Coronary artery (tissue), 2 donors: ENCODE data around the gene CABCOCO1.
"Not testable (repeated sequence)": the region's sequence is repeated elsewhere in the genome, so short reads cannot be mapped to it uniquely, and the experiment has no call there.

ENCODE experiments used
- DNase-seq: peaks from one replicate; pipeline ENCODE4 v3.0.0-alpha.2; 2017; ENCODE audit warnings: low spot score
- H3K27ac ChIP-seq, 2 donors: fragments of 200-600 bp; sonication (generic); one replicate each; pipeline ENCODE4 v1.5.1; 2016 to 2019
- H3K4me3 ChIP-seq: fragments of 200-600 bp; sonication (generic); 2 replicates; pipeline ENCODE4 v1.5.1; 2016; ENCODE audit warnings: mild to moderate bottlenecking, moderate library complexity
- CTCF ChIP-seq: fragments of 200-600 bp; sonication (generic); IDR thresholded peaks from one replicate; pipeline ENCODE4 v1.5.1; 2019; ENCODE audit warnings: antibody characterized with exemption

Gene CABCOCO1

DNA sequence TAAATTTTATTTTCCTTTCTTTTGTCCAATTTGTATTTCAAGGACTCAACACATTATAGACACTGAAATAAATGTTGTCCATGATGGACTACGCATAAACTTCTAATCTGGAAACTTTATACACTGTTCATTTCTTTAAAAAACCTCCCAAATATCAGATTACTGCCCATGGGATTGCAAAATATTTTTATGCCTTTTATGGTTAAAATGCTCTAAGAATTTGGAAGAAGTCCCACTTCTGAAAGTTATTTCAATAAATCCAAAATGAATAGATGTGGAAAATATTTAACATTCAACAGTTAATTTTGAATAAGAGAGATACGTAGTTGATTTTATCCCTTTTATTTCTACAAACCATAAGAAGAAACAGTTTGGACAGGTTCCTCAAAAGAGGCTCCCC is 46.1 kb downstream of the CABCOCO1 start:
- no peak overlapping the region for H3K27ac ChIP-seq
- no peak for TF ChIP-seq CTCF
- H3K4me3 ChIP-seq: no peak overlapping the region
- DNase-seq: no peak

- not testable (repeated sequence) for DNase-seq, H3K27ac ChIP-seq, H3K4me3 ChIP-seq
These were observed 49.4 kb downstream of the CABCOCO1 start for GRCh38 chr10:61712105-61712504.

GRCh38 chr10:61719475-61719874 is 56.7 kb downstream of the CABCOCO1 start:
- not testable (repeated sequence) for DNase-seq, H3K27ac ChIP-seq

DNA sequence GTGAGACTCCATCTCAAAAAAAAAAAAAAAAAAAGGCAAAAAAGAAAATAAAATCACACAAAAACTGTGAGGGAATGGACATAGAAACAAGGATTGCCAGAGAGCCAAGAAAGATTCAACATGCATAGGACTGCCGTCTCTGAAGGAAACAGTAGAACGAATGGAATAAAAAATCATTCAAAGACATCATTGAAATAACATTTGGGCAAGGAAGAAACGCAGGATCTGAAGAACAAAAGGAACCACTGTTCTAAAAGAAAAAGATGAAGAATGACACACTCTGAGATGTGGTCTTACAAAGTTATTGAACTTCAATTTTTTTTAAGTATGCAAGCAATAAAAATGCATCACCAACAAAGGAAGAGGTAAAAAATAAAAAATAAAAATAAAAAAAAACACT is 57.2 kb downstream of the CABCOCO1 start:
- H3K4me3 ChIP-seq: no peak overlapping the region
- H3K27ac ChIP-seq: no peak overlapping the region
- no peak for DNase-seq

More at GRCh38 chr10:61719475-61719874, 56.7 kb downstream of the CABCOCO1 start:
- H3K4me3 ChIP-seq: not testable (repeated sequence)

DNA sequence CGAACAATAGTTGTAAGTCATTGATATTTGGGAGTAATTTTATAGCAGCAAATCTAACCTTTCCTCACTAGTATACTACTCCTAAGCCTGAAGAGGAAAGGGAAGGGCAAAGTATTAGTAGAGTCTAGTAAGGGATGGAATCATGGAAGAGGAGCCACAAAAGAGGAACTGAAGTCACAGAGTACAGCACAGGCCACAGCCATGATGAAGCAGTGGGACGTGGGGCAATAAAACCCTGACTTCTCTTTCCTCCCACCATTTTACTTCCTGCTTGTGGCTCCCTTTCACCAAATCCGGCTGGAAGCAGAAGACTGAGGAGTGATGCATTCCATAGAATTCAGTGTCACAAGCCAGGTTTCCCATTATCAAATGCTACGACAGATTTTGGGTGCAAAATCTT is 58.7 kb downstream of the CABCOCO1 start:
- Histone ChIP-seq H3K4me3 (no peak overlapping the region), H3K27ac (no peak overlapping the region)
- no peak for TF ChIP-seq CTCF
- no peak for DNase-seq

More for the DNA sequence above, 57.2 kb downstream of the CABCOCO1 start:
- no peak for TF ChIP-seq CTCF

- not testable (repeated sequence) for H3K4me3 ChIP-seq, DNase-seq, H3K27ac ChIP-seq
These were observed 62.5 kb downstream of the CABCOCO1 start for GRCh38 chr10:61725221-61725620.

DNA sequence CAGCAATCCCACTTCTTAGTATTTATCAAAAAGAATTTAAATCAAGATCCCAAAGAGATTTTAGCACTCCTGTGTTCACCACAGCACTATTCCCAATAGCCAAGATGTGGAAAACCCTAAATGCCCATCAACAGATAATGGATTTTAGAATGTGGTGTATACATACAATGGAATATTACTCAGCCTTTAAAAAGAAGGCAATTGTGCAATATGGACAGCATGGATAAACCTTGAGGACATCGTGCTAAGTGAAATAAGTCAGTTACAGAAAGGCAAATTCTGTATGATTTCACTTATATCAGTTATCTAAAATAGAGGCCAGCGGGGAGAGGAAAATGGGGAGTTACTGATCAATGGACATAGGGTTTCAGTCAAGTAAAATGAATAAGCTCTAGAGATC is 66.9 kb downstream of the CABCOCO1 start:
- TF ChIP-seq CTCF: no peak
- Histone ChIP-seq H3K4me3 (no peak overlapping the region), H3K27ac (no peak overlapping the region)
- no peak for DNase-seq

GRCh38 chr10:61730671-61731070 is 67.9 kb downstream of the CABCOCO1 start:
- DNase-seq: no peak
- H3K4me3 ChIP-seq: no peak overlapping the region
- no peak overlapping the region for H3K27ac ChIP-seq
- no peak for TF ChIP-seq CTCF

DNA sequence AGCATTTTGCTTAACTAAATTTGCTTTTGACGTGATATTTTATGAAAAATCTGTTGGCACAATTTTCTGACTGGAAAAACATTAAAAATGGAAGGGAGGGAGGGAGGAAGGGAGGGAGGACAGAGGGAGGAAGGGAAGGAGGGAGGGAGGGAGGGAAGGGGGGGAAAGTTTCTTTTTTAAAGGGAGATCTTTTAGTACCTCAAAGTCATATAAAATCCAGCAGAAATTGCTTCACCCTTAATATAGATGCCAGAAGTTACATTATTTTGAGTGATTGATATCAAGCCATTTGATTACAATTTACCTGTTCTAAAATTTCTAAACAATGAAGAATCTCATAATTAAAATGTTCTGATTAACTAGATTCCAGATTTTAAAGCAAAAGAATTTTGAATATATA is 68.9 kb downstream of the CABCOCO1 start:
- no peak for DNase-seq
- TF ChIP-seq CTCF: no peak
- no peak overlapping the region for H3K4me3 ChIP-seq
- no peak overlapping the region for H3K27ac ChIP-seq
